Tibial nerve (tissue), 4 donors: ENCODE results near the gene KRT71.

Experiments used
- CTCF ChIP-seq, 5 experiments: fragments of 200-600 bp in 3 of 5; fragments of 450-650 bp in 2 of 5; sonication (generic) in 3 of 5; IDR thresholded peaks; one replicate each; pipeline ENCODE4 v1.5.1; 2016 to 2019; ENCODE audit warnings: antibody characterized with exemption in 5 of 5, mild to moderate bottlenecking in 3 of 5, moderate library complexity in 2 of 5
- EP300 ChIP-seq, 2 donors: sonication (generic); formaldehyde crosslinking; IDR thresholded peaks; one replicate each; pipeline ENCODE4 v1.6.1; 2017; ENCODE audit warnings: antibody characterized with exemption in 2 of 2, mild to moderate bottlenecking in 1 of 2

- no peak for TF ChIP-seq CTCF (IDR thresholded peaks at IDR 0.05)
- peak in 1 of 2 donors; percentile 48 for TF ChIP-seq EP300 (IDR thresholded peaks at IDR 0.05)
Observed at GRCh38 chr12:52496590-52497071, 56.3 kb downstream of the KRT71 start.
